Measurements from ENCODE around the gene LSM14A.

DNA sequence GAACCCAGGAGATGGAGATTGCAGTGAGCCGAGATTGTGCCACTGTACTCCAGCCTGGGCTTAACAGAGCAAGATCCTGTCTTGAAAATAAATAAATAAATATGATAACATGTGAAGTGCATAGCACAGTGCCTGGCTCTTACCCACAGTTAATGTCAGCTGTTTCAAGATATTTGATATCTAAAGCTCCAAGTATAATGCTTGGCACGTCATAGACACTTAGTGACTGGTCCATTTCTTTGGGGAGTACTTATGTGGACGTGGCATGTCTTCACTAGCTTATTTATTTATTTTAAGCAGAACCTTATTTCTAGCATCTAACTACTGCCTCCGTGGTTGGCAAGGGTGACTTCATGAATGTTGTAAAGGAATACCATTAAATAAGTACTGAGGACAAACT lies 100.8 kb downstream of the LSM14A start:
- TF ChIP-seq ZSCAN30 (tag by site-specific recombination; IDR thresholded peaks at IDR 0.05): no peak
- TF ChIP-seq ZNF629 (tag by site-specific recombination; IDR thresholded peaks at IDR 0.05): no peak
- TF ChIP-seq CTCF (tag by site-specific recombination; IDR thresholded peaks at IDR 0.05): no peak
- TF ChIP-seq, protein P1, sequence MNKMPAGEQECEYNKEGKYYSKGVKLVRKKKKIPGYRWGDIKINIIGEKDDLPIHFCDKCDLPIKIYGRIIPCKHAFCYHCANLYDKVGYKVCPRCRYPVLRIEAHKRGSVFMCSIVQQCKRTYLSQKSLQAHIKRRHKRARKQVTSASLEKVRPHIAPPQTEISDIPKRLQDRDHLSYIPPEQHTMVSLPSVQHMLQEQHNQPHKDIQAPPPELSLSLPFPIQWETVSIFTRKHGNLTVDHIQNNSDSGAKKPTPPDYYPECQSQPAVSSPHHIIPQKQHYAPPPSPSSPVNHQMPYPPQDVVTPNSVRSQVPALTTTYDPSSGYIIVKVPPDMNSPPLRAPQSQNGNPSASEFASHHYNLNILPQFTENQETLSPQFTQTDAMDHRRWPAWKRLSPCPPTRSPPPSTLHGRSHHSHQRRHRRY (tag by site-specific recombination; IDR thresholded peaks at IDR 0.05): no peak
- TF ChIP-seq ZFP37 (tag by site-specific recombination; IDR thresholded peaks at IDR 0.05): no peak
- TF ChIP-seq MEIS1 (CRISPR knock-in tag; IDR thresholded peaks at IDR 0.05; ENCODE audit: borderline replicate concordance): no peak
- no peak for TF ChIP-seq ZNF140 (tag by site-specific recombination; IDR thresholded peaks at IDR 0.05)
- no peak for TF ChIP-seq ZNF311 (tag by site-specific recombination; IDR thresholded peaks at IDR 0.05; ENCODE audit: borderline replicate concordance)
- no peak for TF ChIP-seq ZFP3 (tag by site-specific recombination; IDR thresholded peaks at IDR 0.05; ENCODE audit: low read depth)
- TF ChIP-seq HIC1 (tag by site-specific recombination; IDR thresholded peaks at IDR 0.05): no peak
- no peak for TF ChIP-seq YY1 (tag by site-specific recombination; IDR thresholded peaks at IDR 0.05)
- TF ChIP-seq, protein P2, sequence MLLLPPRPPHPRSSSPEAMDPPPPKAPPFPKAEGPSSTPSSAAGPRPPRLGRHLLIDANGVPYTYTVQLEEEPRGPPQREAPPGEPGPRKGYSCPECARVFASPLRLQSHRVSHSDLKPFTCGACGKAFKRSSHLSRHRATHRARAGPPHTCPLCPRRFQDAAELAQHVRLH (tag by site-specific recombination; IDR thresholded peaks at IDR 0.05): no peak
- TF ChIP-seq SP2 (tag by site-specific recombination; IDR thresholded peaks at IDR 0.05): no peak
